HG03439 (cell line): ENCODE results near the gene CCDC134.
A peak's percentile ranks its signal among the peaks of the same experiment; 100 is the strongest.

Experiments
- ATAC-seq: cut with Tn5 transposase; IDR thresholded peaks from one replicate; pipeline ENCODE4 v1.9.1; 2021; ENCODE audit warnings: mild to moderate bottlenecking, moderate library complexity; ENCODE audit not compliant: unreplicated experiment

Gene CCDC134

DNA sequence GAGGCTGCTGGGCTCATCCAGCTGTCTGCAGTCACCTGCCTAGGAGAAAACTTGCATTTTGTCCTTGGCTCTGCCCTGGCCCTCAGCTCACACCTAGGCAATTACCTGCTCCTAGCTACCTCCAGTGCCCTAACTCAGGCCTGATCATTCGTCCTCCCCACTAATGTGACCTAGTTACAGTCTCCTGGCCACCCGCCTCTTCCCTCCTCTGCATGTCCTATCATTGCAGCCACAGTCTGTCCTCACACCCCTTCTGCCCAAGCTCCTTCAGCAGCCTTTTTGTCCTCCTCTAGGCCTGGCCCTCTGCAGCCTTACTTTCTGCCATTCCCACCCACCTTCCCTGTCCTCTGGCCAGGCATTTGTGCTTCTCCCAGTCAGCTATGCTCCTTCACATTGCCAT is 17.7 kb upstream of the CCDC134 start:
- ATAC-seq: no peak

DNA sequence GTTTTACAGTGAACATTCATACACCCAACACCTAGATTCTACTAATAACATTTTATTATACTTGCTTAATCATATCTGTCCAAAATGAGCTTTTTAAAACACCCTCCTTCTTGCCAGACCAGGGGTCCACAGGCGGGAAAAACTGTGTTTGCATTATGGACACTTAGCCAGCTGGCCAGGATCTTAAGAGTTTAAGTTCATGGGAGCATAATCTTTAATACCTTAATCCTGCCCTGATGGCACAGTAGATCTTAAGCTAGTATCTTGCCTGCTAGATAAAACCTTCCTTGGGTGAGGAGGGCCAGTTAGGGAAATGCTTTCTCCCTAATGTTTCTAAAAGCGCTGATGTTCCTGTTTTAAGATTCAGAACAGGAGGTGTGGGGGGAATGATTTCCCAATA is 13.1 kb upstream of the CCDC134 start:
- no peak for ATAC-seq

DNA sequence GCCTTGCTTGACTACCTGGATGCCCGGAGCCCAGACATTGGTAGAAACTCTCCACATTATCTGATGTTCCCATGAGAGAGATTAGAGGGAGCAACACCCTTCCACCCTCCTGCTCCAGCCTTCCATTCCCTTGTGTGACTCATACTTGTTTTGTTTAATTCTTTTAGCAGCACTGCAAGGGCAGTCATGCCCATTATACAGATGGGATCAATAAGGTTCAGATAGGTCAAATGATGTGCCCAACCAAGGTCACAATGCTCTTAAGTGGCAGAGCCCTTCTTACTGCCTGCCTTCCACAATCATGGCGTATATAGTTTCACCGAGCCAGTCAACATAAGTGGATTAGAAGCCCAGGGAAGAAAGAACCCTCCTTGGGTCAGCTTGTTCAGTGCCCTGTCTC is 6.6 kb upstream of the CCDC134 start:
- ATAC-seq: no peak

DNA sequence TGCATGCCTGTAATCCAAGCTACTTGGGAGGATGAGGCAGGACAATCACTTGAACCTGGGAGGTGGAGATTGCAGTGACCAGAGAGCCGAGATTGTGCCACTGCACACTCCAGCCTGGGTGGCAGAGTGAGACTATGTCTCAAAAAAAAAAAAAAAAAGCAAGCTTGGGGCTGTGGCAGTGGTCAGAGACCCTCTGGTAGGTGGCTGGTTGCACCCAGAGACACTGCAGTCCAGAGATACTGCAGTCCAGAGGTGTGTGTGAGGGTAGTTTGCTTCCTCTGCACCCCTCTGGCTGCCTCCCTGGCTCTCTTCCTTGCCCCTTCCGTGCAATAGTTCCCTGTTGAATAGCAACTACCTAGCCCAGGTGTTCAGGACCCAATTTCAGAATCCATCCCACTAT is 1.7 kb upstream of the CCDC134 start:
- ATAC-seq: no peak

DNA sequence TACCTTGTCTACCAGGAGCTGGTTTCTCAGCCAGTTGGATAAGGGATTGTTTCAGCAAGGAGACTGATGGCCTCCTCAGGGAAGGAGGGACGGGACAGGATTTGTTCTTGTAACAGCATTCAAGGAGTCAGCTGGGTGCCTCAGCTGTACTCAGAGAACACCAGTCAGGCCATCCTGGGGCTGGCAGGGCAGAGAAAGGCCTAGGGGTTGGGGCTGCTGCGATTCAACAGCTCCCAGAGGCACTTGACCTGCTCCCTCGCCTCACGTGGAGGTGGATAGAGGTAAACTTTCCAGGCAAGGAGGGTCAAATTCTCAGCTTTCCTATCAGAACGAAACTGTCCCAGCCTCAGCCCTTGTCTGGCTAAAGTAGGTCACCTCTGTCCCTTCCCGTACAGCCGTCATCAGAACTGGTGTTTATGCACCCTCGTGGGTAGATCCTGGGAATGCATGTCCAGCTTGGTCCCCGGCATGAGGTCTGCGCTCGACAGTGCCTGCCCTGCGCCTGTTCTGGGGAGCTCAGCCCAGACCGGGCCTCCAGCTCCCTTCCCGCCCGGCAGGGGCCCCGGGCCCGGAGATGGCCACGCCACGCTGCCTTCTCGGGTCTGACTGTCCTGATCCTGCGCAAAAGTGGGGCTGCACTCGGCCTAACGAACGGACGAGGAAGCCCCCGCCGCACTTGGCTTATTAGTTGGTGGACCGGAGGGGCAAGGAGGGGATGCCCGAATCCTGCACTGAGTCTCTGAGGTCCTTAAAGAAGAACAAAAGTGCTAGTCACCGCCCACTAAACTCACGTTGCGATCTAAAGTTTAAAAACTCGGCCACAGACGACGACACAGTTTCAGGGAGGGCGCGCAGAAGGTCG is 762 bp upstream of the CCDC134 start:
- peak; percentile 19 for ATAC-seq

DNA sequence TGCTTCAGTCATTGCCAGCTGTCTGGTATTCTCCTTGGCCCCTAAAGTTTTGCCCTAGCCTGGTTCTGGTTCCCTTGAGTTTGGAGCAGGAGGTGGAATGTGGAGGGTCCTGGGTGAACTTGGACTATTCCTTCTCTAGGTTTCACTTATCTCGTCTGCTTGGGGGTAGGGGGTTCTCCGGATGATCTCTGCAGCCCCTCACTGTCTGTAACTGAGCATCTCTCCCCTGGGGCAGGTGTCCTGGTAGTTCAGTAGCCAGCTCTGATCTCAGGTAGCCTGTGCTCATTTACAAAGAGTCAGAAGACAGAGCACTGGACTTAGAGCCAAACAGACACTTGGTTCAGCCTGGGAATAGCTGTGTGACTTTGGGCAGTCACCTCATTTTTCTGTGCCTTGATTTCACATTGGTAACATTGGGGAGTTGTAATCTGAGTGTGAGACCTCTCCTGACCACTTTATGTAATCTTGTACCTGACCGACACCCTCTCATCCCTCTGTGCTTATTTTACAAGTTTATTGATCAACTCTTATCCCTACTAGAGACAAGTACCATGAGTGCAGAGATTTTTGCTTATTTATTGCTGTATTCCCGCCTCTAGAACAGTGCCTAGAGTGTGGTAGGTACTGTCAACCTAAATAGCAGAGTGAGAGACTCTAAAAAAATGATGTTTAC is 804 bp downstream of the CCDC134 start:
- ATAC-seq: no peak

DNA sequence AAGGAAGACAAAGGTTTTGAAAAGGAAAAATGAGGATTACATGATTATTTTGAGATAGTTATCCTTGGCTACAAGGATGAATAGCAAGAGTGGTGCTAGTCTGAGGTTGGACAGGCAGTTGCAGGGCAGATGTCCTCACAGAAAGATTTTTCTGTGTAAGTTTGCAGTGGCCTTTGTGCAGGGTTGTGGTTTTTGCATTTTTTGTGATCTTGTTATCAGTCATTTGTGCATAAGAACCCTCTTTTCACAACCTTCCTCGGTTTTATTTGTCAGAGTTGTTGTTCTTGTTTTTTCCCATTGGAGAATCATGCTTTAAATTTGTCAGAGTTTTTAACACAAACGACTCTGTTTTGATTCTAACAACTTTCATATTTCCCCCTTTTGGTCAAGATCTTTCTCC is 1.4 kb downstream of the CCDC134 start:
- ATAC-seq: no peak

DNA sequence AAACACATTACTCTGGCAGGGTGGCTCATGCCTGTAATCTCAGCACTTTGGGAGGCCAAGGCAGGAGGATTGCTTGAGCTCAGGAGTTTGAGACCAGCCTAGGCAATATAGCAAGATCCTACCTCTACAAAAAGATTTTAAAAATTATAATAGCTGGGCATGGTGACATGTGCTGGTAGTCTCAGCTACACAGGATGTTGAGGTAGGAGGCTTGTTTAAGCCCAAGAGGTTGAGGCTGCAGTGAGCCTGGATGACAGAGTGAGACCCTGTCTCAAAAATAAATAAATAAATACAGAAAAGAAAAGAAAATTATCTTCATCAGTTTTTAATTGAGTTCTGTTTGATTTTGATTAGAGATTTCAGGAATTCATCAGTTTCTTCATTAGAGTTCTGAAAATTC is 5.2 kb downstream of the CCDC134 start:
- ATAC-seq: no peak

DNA sequence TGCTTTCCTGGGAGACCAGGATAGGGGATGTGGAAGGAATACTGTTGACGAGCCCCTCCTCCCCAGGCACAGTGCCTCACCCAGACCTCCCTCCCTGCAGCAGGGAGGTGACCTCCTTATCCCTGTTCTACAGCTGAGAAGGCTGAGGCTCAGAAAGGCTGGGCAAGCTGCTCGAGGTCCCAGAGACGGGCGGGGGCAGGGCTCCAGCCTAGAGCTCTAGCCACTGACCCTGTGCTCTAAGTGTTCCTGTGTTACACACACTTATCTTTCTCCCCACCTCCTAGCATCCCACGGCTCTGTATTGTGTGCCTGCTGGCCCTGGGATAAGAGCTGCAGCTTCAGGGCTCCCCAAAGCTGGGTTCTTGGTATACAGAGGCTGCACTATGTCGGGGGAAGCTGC is 7.9 kb downstream of the CCDC134 start:
- ATAC-seq: no peak

DNA sequence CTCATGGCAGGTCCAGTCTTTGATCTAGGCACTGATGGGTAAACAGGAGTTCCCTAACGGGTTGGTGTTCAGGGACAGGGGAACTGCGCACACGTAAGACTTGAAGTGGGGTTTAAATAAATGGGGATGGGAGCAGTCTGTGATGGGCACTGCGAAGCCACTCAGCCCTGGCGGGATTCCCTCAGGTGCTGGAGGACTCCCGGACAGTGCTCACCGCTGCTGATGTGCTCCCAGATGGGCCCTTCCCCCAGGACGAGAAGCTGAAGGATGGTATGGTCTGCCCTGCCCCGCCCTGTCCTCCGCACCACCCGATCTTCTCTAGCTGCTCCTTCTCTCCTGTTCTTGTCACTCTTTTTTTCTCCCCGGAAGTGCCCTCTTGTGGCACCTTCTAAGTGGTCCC is 9.5 kb downstream of the CCDC134 start:
- no peak for ATAC-seq

DNA sequence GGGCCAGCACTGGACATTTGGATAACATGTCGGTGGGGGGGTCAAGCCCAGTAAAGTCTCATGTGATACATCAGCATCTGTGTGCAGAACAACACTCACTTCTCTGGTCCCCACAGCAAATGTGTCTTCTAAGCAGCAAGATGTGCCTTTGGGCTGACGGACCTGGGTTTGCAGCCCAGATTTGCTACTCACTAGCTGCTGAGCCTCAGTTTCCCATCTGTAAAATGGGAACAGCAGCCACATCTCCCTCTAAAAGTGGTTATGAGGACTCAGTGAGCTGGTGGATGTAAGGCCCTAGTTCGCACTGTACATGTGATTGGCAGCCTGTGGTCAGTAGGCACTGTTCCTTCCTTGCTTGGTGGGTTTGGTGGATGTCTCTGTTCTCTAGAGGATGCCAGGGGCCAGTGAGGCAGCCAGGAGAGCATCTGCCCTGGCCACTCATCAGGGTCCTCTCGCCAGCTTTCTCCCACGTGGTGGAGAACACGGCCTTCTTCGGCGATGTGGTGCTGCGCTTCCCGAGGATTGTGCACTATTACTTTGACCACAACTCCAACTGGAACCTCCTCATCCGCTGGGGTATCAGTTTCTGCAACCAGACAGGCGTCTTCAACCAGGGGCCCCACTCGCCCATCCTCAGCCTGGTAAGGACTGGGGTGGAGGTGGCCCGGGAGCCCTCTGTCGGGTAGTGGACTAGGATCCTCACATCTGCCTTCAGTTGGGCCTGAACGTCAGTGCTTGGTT is 12.5 kb downstream of the CCDC134 start:
- no peak for ATAC-seq

DNA sequence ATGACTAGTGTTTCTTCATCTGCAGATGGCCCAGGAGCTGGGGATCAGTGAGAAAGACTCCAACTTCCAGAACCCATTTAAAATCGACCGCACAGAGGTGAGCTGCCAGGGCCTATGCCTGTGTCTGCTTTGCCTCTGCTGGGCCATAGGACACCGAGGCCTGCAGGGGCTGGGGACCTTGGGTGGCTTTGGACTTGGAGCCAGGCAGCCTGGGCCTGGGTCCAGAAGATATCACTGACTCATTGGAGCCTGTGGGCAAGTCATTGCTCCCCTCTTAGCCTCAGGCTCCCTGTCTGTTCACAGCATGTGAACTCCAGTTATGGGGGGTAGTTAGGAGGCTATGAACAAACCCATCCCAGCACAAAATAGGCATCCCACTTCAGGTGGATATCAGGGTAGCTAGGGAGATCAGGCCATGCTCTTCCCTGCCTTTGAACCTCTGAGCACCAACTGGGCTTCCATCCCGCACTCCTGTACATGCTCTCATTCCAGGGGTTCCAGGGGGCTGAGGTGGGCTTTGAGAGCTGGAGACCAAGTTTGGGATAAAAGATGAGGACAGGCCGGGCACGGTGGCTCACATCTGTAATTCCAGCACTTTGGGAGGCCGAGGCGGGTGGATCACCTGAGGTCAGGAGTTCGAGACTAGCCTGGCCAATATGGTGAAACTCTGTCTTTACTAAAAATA is 13.4 kb downstream of the CCDC134 start:
- no peak for ATAC-seq

DNA sequence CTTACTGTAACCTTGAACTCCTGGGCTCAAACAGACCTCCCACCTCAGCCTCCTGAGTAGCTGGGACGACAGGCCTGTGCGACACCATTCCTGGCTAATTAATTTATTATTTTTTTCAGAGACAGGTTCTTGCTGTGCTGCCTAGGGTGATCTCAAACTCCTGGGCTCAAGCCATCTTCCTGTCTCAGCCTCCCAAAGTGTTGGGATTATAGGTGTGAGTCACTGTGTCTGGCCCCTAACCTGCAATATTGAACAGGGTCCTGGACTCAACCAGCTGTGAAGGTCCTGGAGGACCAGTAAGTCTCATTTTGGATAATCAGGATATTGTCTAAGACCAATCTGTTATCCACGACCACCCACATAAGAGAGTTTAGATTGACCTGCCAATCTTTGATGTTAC is 15.2 kb downstream of the CCDC134 start:
- ATAC-seq: no peak

DNA sequence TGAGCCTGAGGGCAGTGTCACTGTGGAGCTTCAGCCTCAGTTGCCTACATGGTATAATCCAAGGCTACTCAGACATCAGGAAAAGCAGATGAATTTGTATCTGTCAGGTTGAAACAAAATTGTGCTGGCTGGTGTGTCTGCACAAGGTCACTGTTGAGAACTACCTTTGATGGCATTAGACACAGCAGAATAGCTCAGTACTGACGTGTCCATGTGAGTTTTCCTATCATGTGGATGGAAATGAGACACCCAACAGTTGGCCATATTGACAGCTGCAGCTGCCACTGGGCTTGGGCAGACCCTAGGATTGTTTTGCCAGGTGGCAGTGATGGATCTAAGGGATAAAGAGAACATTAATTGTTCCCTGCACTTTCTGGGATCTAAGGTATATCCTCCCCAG is 15.8 kb downstream of the CCDC134 start:
- ATAC-seq: no peak

DNA sequence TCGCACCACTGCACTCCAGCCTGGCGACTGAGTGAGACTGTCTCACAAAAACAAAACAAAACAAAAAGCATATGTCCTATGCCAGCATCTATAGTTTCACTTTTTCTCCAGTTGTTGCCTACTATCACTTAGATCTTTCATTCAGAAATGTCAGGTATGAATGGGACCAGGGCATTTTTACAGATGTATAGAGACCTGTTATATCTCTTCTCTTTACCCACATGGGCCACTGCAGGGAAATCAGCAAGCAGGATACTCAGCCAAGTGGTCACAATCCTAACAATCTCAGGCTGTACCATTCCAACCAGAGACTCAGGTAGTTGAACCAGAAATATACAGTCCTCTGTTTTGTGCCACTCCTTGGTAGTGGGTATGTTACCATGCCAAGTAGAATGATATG is 16.4 kb downstream of the CCDC134 start:
- ATAC-seq: no peak

DNA sequence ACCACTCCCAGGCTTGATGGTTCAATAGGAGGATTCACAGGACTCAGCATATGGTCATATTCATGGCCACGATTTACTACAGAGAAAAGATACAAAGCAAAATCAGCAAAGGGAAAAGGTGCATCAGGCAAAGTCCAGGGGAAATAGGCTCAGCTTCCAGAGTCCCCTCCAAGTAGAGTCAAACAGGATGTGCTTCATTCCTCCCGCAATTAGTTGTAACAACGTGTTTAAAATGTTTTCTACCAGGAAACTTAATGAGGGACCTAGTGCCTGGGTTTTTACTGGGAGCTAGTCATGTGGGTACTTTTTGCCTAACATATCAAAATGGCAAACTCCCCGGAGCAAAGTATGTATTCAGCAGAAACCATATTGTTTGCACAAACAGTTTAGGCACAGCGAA is 17.5 kb downstream of the CCDC134 start:
- no peak for ATAC-seq

DNA sequence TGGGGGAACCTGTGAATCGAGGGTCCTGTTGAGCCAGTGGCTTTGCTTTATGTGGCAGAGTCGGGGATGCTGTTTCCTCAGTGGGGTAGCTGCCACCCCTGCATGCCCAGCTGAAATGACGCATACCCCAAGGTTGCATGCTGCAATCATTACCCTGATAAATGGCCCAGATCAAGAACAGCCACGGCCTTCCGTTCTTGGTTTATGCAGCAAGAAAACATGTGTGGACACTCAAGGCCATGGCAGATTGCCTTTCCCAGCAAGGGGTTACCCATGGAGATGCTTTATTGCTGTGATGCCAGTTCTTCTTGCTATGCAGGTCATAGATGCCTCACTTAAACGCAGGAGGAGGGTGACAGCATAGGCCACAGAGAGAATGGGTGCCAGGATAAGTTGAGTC is 18.1 kb downstream of the CCDC134 start:
- ATAC-seq: no peak

DNA sequence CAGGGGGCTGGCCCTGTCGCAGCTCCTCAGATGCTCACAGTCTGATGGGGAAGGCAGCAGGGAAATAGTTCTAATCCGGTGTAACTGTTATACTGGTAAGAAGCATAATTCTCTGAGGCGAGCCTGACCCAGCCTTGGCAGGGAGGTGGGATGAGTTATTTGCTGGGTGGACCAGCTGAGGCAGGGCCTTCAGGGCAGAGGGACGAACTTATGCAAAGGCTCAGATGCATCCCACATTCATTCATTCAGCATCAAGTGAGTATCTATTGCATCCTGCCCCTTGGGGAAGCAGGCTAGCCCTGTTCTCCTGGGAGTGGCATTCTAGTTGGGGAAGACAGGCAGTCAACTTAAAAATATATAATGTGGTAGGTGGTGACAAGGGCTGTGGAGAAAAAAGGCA is 18.8 kb downstream of the CCDC134 start:
- ATAC-seq: no peak

DNA sequence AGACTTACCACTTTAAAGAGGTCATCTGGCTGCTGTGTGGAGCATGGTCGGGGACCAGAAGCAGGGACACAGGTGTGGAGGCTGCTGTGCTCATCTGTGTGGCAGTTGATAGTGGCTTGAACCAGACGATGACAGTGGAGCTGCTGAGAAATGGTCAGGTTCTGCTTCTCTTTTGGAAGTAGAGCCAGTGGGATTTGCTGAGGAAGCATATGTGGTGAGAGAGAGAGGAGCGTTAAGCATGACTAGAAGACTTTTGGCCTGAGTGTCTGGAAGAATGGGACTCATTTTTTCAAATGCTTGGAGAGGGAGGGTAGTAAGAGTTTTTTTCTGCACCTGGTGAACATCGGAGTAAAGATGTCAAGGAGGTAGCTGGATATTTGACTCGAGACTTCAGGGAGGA is 20.0 kb downstream of the CCDC134 start:
- no peak for ATAC-seq

DNA sequence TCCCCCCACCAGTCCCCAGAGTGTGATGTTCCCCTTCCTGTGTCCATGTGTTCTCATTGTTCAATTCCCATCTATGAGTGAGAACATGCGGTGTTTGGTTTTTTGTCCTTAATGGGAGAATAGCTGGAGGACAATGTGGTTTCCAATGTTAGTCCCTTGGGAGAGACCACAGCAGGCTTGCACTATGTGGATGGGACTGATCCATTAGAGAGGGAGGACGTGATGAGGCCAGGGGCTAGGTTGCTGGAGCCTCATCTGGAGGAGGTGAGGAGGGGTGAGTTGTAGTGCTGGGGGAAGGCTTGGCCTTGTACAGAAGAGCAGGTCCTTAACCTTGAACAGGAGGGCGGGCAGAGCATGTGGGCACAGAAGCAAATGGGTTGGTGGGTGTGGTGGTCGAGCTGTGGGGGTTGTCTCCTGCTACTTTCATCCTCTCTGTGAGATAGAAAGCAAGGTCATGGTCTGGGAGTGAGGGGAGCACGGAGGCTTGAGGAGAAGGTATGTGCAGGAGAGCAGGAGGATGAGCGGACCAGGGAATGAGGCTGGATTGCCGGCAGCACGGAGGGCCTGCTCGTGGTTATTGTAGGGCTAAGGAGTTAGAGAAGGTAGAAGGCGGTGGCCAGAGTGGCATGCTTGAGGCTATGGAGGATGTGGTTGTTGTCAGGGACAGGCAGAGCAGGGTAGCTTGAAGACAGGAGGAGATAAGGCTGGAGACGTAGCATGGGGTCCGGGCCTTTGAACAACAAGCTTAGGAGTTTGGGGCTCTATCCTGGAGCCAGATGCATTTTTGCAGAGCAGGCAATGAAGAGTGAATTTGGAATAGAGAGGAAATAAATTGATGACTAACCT is 21.2 kb downstream of the CCDC134 start:
- ATAC-seq: no peak
